Mammary epithelial cell (primary cell): Measurements from ENCODE around the gene MFF.

Source experiments
- CTCF ChIP-seq, 2 donors: IDR thresholded peaks in 1 of 2; conservative IDR thresholded peaks in 1 of 2; 2 replicates each; pipeline ENCODE4 v1.5.1; 2011 to 2012; ENCODE audit warnings: inconsistent platforms in 2 of 2, low read length in 2 of 2, mild to moderate bottlenecking in 2 of 2, control low read depth in 1 of 2, low read depth in 1 of 2; ENCODE audit not compliant: insufficient read depth in 1 of 2; ENCODE audit errors: extremely low read depth in 1 of 2
- EZH2 ChIP-seq: IDR thresholded peaks from 2 replicates; pipeline ENCODE4 v1.6.1; 2012; ENCODE audit warnings: low read length, inconsistent platforms, borderline replicate concordance

GRCh38 chr2:227389231-227389630, 64.2 kb downstream of the MFF start:
- TF ChIP-seq CTCF (conservative IDR thresholded peaks at IDR 0.05 in 1 of 2, IDR thresholded peaks at IDR 0.05 in 1 of 2; ENCODE audit: extremely low read depth in 1 of 2, insufficient read depth in 1 of 2, low read depth in 1 of 2, low read length in 2 of 2), result no peak
- no peak for TF ChIP-seq EZH2
